IPS-18c (cell line): ENCODE data around the gene GDI2.
"Not testable (repeated sequence)": the region's sequence is repeated elsewhere in the genome, so short reads cannot be mapped to it uniquely, and the experiment has no call there.

Source experiments
- H3K4me3 ChIP-seq: 2 replicates; pipeline ENCODE4 v1.7.0; 2013; ENCODE audit warnings: low read depth, mild to moderate bottlenecking, low read length, moderate library complexity; ENCODE audit not compliant: insufficient read depth
- H3K9me3 ChIP-seq: one replicate; pipeline ENCODE4 v1.6.1; 2013; ENCODE audit warnings: mild to moderate bottlenecking, low read length, moderate library complexity; ENCODE audit not compliant: control insufficient read depth, insufficient read depth

Gene GDI2

DNA sequence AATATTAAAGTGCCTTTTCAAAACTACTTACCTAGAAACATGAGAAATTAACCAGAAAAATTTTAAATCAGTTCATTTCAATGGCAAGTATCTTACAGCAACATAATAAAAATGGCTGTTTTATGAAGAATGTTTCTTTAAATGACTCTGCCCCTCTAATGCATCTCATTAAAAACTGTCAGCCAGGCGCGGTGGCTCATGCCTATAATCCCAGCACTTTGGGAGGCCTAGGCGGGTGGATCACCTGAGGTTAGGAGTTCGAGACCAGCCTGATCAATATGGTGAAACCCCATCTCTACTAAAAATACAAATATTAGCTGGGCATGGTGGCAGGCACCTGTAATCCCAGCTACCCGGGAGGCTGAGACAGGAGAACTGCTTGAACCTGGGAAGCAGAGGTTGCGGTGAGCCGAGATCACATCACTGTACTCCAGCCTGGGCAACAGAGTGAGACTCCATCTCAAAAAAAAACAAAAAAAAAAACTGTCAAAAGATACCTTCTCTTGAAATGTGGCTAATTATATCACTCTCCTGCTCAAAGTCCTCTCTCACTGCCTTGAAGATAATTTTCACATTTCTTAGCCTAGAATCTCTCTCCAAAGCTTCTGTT lies 4.3 kb downstream of the GDI2 start:
- H3K4me3 ChIP-seq, H3K9me3 ChIP-seq: not testable (repeated sequence)

DNA sequence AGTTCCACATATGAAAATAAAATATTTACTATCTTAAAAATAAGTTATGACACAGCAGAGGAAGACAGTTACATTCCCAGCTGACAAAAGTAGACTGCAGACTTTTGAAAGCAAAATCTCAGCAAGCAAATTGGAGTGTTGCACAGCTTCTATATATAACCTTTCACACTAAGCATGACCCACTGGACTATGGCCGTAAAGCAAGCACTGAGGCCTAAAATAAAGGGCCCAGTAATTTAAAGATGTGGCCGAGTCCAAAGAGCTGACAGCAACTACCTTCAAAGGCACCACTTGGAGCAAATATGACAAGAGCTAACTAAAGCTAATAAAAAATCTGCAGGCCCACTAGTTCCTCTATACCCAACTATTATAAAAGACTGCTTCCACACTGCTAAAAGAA lies 6.5 kb downstream of the GDI2 start:
- H3K9me3 ChIP-seq = no peaks in the 10 kb centered on the region

DNA sequence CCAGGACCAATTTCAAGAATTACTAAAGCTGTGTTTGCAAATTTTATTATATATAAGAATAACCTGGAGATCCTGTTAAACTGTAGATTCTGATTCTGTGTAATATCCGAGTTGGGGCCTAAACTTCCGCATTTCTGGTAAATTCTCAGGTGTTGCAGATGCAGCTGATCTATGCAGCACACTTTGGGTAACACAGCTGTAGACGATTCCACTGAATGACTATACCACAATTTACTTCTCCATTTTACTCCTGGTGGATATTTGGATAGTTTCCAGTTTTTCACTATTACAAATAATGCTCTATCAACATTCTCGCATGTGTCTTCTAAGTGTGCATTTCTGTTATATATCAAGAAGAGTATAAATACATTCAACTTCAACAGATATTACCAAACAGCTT lies 7.5 kb downstream of the GDI2 start:
- H3K9me3 ChIP-seq = no peaks in the 10 kb centered on the region
- no peak overlapping the region for H3K4me3 ChIP-seq

More for the DNA sequence above, 6.5 kb downstream of the GDI2 start:
- H3K4me3 ChIP-seq = no peak overlapping the region

DNA sequence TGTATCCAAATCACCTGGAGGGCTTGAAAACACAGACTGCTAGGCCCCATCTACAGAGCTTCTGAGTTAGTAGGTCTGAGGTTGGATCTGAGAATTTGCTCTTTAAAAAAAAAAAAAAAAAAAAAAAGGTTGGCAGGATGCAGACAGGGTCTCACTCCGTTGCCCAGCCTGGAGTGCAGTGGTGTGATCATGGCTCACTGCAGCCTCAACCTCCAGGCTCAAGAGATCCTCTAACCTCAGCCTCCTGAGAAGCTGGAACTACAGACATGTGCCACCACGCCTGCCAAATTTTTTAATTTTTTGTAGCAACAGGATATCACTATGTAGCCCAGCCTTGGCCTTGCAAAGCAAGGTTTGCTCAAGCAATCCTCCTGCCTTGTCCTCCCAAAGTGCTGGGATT lies 8.0 kb downstream of the GDI2 start:
- no peaks in the 10 kb centered on the region for H3K9me3 ChIP-seq
- no peak overlapping the region for H3K4me3 ChIP-seq

DNA sequence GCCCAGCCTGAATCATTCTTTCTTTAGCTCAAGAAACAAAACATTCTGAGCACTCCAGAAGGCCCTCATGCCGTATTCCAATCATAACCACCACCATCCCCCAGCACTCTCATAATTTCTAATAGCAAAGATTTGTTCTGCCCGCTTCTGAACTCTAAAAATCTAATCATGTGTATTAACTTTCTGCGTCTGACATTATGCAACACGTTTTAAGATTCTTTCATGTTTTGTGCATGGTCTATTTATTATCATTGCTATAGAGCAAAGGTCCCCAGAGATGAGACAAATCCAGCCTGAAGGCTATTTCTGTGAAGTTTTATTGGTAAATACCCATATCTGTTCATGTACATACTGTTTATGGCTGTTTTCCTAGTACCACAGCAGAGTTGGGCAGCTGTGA lies 8.8 kb downstream of the GDI2 start:
- no peaks in the 10 kb centered on the region for H3K9me3 ChIP-seq
- no peak overlapping the region for H3K4me3 ChIP-seq

DNA sequence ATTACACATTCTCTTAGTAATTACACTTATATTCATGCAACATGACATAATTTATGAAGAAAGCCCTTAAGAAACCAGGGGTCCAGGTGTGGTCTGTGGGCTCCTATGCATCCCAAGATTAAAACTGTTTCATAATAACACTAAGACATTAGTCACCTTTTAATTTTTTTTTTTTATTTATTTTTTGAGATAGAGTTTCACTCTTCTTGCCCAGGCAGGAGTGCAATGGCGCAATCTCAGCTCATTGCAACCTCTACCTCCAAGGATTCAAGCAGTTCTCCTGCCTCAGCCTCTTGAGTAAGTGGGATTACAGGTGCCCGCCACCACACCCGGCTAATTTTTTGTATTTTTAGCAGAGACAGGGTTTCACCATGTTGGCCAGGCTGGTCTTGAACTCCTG lies 12.5 kb downstream of the GDI2 start:
- H3K4me3 ChIP-seq = no peak overlapping the region
- H3K9me3 ChIP-seq = no peaks in the 10 kb centered on the region

DNA sequence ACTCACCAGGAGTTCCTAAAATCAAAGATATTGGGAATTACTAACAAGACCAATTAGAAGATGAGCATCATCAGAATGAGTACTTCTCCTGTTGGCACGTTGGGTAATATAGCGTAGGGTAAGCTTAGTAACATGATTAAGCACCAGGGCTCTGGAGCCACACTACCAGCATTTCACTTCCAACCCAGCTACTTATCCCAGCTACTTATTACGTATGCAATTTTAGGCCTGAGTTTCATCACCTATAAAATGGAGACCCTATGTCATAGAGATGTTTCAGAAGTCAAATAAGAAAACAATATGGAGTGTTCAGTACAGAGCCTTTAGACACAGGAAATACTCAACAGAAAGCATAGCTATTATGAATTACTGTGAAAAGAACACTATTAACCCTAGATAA lies 19.0 kb downstream of the GDI2 start:
- Histone ChIP-seq H3K9me3 (no peaks in the 10 kb centered on the region), H3K4me3 (no peak overlapping the region)

DNA sequence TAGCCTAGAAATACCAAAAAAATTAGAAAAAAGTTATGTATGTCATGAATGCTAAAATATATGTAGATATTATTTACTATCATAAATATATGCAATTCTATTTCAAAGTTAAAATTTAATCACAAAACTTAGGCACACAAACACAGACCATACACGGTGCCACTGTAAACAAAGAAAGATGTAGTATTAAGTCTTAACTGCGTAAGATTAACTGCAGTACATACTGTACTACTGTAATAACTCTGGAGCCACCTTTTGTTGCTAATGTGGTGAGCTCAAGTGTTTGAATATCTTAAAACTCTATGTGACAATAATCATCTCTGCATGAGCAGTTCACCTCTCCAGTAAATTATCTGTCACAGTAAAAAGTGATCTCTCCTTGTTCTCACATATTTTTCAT lies 23.6 kb downstream of the GDI2 start:
- H3K4me3 ChIP-seq = no peak overlapping the region
- no peaks in the 10 kb centered on the region for H3K9me3 ChIP-seq

DNA sequence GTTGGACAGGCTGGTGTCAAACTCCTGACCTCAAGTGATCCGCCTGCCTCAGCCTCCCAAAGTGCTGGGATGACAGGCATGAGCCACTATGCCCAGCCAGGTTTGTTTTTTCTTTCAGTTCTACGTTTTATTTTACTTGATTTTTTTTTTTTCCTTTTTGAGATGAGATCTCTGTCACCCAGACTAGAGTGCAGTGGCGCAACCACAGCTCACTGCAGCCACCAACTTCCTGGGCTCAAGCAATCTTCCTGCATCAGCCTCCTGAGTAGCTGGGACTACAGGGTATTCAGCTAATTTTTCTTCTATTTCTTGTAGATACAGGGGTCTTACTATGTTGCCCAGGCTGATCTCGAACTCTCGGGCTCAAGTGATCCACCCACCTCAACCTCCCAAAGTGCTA lies 24.3 kb downstream of the GDI2 start:
- Histone ChIP-seq H3K4me3 (no peak overlapping the region), H3K9me3 (no peaks in the 10 kb centered on the region)

DNA sequence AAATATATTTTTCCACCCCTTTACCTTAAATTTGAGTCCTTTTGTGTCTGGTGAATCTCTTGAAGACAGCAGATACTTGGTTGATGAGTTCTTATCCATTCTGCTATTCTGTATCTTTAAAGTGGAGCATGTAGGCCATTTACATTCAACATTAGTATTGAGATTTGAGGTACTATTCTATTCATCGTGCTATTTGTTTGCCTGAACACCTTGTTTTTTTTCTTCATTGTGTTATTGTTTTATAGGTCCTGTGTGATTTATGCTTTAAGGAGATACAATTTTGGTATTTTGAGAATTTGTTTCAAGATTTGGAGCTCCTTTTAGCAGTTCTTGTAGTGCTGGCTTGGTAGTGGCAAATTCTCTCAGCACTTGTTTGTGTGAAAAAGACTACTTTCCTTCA lies 29.9 kb downstream of the GDI2 start:
- H3K9me3 ChIP-seq = no peaks in the 10 kb centered on the region
- H3K4me3 ChIP-seq = no peak overlapping the region

DNA sequence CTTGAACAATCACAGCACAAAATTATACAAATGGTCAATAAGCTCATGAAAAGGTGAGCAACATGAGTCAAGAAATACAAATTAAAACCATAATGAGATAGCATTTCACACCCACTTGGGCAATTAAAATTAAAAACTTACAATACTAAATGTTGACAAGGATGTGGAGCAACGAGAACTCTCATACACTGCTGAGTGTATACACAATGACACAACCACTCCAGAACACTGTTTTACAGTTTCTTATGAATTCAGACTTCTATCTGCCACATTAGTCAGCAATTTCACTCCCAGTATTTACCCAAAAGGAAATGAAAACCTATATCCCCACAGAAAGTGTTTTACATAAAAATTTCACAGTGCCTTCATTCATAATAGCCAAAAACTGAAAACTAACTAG lies 31.1 kb downstream of the GDI2 start:
- no peaks in the 10 kb centered on the region for H3K9me3 ChIP-seq
- H3K4me3 ChIP-seq = no peak overlapping the region

DNA sequence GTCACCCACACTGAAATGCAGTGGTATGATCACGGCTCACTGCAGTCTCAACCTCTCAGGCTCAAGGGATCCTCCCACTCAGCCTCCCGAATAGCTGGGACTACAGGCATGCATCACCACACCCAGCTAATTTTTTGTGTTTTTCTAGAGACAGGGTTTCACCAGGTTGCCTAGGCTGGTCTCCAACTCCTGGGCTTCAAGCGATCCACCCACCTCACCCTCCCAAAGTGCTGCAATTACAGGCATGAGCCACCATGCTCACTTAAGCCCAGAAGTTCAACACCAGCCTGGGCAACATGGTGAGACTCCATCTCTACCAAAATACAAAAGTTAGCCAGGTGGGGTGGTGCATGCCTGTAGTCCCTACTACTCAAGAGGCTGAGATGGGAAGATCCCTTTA lies 33.5 kb downstream of the GDI2 start:
- H3K9me3 ChIP-seq = no peaks in the 10 kb centered on the region

DNA sequence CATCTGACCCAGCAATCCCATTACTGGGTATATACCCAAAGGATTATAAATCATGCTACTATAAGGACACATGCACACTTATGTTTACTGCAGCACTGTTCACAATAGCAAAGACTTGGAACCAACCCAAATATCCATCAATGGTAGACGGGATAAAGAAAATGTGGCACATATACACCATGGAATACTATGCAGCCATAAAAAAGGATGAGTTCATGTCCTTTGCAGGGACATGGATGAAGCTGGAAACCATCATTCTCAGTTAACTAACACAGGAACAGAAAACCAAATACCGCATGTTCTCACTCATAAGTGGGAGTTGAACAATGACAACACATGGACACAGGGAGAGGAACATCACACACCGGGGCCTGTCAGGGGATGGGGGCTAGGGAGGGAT lies 35.5 kb downstream of the GDI2 start:
- not testable (repeated sequence) for H3K9me3 ChIP-seq, H3K4me3 ChIP-seq

More for the DNA sequence above, 33.5 kb downstream of the GDI2 start:
- H3K4me3 ChIP-seq = no peak overlapping the region

DNA sequence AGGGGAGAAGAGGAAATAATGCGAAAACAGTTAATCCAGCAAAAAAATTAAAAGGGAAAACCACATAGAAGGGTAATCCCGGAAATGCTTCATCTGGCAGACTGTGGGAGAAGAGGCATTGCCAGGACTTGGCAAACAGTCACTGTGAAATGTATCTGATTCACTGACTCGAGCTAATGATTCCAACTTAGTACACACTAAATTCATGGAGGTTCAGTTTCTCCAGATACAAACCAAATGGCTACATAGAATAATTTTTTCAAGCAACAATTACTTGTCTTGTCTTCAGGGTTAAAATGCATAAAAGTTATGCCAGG lies 36.4 kb downstream of the GDI2 start:
- Histone ChIP-seq H3K4me3 (no peak overlapping the region), H3K9me3 (no peaks in the 10 kb centered on the region)

DNA sequence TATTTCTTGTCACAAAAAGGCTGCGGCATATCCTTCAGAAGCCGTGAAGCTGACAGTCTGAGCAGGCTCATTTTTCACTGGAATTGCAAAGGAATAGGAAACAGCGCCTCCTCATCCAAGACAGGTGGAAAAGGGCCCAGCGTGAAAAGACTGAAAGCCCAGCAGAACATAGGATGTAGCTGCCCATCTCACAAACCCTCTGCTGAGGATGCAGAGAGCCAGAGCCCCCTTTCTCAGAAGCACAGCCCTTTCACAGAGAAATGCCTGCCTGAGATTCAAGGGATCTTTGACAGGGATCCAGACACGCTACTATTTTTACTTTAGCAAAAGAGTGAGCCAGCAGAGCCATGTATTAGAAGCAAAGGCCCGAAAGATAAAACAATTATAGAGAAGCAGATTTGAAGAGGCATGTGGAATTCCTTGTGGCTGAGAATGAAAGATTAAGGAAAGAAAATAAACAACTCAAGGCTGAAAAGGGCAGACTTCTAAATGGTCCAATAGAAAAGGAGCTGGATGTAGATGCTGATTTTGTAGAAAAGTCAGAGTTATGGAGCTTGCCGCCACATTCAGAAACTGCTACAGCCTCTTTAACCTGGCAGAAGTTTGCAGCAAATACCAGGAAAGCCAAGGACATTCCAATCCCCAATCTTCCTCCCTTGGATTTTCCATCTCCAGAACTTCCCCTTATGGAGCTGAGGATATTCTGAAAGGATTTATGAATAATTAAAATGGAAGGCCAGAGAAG lies 36.9 kb downstream of the GDI2 start:
- H3K4me3 ChIP-seq = no peak overlapping the region

DNA sequence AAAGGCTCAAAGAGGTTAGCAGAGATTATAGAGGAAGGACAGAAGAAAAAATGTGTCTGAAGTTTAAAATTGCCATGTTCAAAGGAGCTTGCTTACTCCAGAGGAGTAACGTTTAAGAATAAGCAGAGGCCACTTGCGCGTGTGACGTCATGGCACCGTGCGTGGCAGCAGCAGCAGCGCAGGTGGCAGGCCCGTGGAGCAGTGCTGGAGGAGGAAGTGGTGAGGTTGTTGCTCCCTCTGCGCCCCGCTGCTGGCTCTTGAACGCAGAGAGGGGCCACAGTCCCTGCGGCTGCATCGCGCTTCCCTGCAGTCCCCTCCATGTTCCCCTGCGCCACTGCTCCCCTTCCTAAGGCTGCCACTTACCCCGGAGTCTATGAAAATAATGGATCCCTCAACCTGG lies 37.5 kb downstream of the GDI2 start:
- H3K4me3 ChIP-seq = no peak overlapping the region
- no peaks in the 10 kb centered on the region for H3K9me3 ChIP-seq

More for the DNA sequence above, 36.9 kb downstream of the GDI2 start:
- no peaks in the 10 kb centered on the region for H3K9me3 ChIP-seq

DNA sequence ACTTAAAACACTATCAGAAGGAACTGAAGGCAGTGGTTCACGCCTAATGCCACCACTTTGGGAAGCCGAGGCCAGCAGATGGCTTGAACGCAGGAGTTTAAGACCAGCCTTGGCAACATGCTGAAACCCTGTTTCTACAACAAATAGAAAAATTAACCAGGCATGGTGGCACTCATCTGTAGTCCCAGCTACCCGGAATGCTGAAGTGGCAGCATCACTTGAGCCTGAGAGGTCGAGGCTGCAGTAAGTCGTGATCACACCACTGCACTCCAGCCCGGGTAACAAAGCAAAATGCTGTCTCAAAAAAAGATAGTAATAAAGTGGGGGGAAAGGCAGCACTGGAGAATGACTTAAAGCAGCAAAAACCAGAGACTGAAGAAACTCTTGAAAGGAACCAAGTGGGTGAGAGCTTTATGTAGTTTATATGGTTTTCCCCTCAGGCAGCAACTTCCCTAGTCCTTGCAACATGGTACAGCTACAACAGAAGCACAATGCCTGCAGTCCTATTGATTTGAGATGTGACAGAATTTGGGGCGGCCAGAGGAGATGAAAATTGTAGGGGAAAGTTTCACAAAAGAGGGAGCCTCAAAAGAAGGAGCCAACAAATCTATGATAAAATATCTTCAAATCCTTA lies 38.1 kb downstream of the GDI2 start:
- Histone ChIP-seq H3K9me3 (no peaks in the 10 kb centered on the region), H3K4me3 (no peak overlapping the region)

DNA sequence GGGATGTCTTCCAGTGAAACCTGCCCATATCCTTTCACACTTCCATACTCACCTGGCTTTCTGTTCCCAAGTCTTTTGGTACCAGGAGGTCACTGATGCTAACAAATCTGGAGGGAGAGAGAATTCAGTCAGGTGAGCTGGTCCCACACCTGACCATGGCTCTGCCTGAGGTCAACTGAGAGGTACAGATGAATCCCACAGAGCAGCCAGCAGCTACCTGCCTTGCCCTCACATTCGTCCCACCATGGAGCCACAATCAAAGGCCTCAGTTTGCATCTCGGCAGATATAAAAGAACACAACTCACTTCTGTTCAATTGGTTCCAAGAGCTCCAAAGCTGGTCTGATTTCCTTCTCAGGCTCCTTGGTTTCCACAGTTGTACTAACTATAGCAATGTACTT lies 47.0 kb downstream of the GDI2 start:
- no peaks in the 10 kb centered on the region for H3K9me3 ChIP-seq
- no peak overlapping the region for H3K4me3 ChIP-seq

DNA sequence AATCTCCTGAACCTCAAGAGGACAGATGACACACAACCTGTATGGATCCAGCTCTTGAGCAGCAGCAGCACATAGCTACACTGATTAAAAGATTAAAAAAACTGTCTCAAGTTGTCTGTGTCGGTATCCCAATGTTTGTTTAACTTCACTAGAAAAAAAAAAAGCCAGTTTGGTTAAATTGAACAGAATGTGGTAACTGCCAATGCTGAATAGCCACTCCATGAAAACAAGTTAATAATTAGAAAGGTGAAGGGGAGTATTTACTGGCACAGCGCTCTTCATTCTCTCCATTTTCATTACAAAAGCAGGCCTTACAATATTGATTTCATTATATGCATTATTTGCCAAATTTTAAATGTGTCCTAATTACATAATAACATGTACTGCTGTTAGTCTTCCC lies 47.6 kb downstream of the GDI2 start:
- Histone ChIP-seq H3K4me3 (no peak overlapping the region), H3K9me3 (no peaks in the 10 kb centered on the region)
